ENCODE results near the gene ZNF502.

The ZNF502 gene

DNA sequence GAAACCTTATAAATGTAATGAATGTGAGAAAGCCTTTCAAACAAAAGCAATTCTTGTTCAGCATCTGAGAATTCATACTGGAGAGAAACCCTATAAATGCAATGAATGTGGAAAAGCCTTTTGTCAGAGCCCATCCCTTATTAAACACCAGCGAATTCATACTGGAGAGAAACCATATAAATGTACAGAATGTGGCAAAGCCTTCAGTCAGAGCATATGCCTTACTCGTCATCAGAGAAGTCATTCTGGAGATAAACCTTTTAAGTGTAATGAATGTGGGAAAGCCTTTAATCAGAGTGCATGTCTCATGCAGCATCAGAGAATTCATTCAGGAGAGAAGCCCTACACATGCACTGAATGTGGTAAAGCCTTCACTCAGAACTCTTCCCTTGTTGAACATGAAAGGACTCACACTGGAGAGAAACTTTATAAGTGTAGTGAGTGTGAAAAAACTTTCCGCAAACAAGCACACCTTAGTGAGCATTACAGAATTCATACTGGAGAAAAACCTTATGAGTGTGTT lies 22.2 kb downstream of the ZNF502 start:
- H3K27ac ChIP-seq = no peak overlapping the region
- TF ChIP-seq CTCF (conservative IDR thresholded peaks at IDR 0.05) (no peak), ZFX (IDR thresholded peaks at IDR 0.05) (no peak)

- no peak for TF ChIP-seq ZFX (IDR thresholded peaks at IDR 0.05)
- no peak for TF ChIP-seq CTCF (conservative IDR thresholded peaks at IDR 0.05)
- H3K27ac ChIP-seq = peak overlapping the region; percentile 82
Observed at GRCh38 chr3:44761101-44761423, 48.6 kb downstream of the ZNF502 start.

GRCh38 chr3:44761424-44762169 lies 49.1 kb downstream of the ZNF502 start, which contains the start of the genes KIAA1143 and KIF15:
KIAA1143 (minus strand) TSS chr3:44761619; CDS start chr3:44761602, 17 bp downstream.
KIF15 (plus strand) TSS chr3:44761794; CDS start chr3:44761866, 72 bp downstream.
- TF ChIP-seq CTCF (conservative IDR thresholded peaks at IDR 0.05) (peak; percentile 7; the same call in 1 of the 2 replicates), ZFX (IDR thresholded peaks at IDR 0.05) (peak; percentile 30; the same call in 1 of the 2 replicates)
- H3K27ac ChIP-seq = peak within 1 kb of the TSS; percentile 82

- H3K27ac ChIP-seq = peak overlapping the region; percentile 82
- TF ChIP-seq ZFX (IDR thresholded peaks at IDR 0.05) (peak; percentile 4; the same call in 1 of the 2 replicates), CTCF (conservative IDR thresholded peaks at IDR 0.05) (no peak)
Observed at GRCh38 chr3:44762170-44762677, 49.8 kb downstream of the ZNF502 start.

- TF ChIP-seq ZFX (IDR thresholded peaks at IDR 0.05) (no peak), CTCF (conservative IDR thresholded peaks at IDR 0.05) (no peak)
- H3K27ac ChIP-seq = no peak overlapping the region
Observed at GRCh38 chr3:44762690-44763089, 50.2 kb downstream of the ZNF502 start.

DNA sequence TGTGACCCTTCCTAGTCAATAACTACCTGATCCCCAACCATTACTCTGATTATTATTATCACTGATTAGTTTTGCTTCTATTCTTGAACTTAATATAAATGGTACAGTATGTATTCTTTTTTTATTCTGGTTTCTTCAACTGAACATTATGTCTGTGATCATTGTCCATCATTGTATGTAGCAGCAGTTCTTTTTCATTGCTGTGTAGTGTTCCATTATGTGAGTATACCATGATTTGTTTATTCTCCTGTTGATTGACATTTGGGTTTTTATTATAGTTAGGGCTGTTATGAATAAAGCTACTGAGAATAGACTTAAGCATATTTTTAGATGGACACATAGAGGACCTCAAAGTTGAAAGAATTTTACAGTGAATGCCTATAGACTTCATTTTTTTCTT lies 51.8 kb downstream of the ZNF502 start:
- H3K27ac ChIP-seq = no peak overlapping the region
- TF ChIP-seq CTCF (conservative IDR thresholded peaks at IDR 0.05) (no peak), ZFX (IDR thresholded peaks at IDR 0.05) (no peak)

- no peak overlapping the region for H3K27ac ChIP-seq
- TF ChIP-seq CTCF (conservative IDR thresholded peaks at IDR 0.05) = no peak
- TF ChIP-seq ZFX (IDR thresholded peaks at IDR 0.05) = no peak
Observed at GRCh38 chr3:44771424-44772098, 59.1 kb downstream of the ZNF502 start.
